ENCODE measurements around the gene CREB5. TPM values are rescaled to one million over a fixed set of nuclear protein-coding genes. Genes with fewer than 3 reads are reported as not detected.
A peak's percentile ranks its signal among the peaks of the same experiment; 100 is the strongest.

Gene CREB5
- total and polyA plus RNA-seq, 2 experiments from 2014 or later = 2.4 to 4.4 TPM

- H2AFZ ChIP-seq = no peak overlapping the region
- H4K20me1 ChIP-seq (replicated peaks; ENCODE audit: insufficient read depth) = no peaks in the 10 kb centered on the region
- Mint-ChIP-seq H3K4me1 (peaks cover 13% of the 10 kb centered on the region), H3K27ac (no peak overlapping the region), H3K36me3 (ENCODE audit: low read depth) (peaks cover 7% of the 10 kb centered on the region), H3K4me3 (no peak overlapping the region), H3K9me3 (peaks cover 14% of the 10 kb centered on the region), H3K27me3 (ENCODE audit: insufficient read depth, low read depth, poor library complexity) (peaks cover 7% of the 10 kb centered on the region)
- H3K4me1 ChIP-seq (ENCODE audit: insufficient read depth) = peaks cover 13% of the 10 kb centered on the region
- H3K36me3 ChIP-seq (ENCODE audit: insufficient read depth) = no peaks in the 10 kb centered on the region
- ATAC-seq = no peak
- H3K9me2 ChIP-seq (ENCODE audit: insufficient read depth) = 0 out of 2 replicates have a peak, but pooled peaks cover 4% of the 10 kb centered on the region
- no peak overlapping the region for H3K4me3 ChIP-seq
- no peaks in the 10 kb centered on the region for H3F3A ChIP-seq (replicated peaks; ENCODE audit: low read depth)
- H3K4me2 ChIP-seq = no peak overlapping the region
- no peak overlapping the region for H3K27ac ChIP-seq (ENCODE audit: low read depth)
- TF ChIP-seq ZNF462 (CRISPR knock-in tag; IDR thresholded peaks at IDR 0.05) (no peak), CTCF (conservative IDR thresholded peaks at IDR 0.05; ENCODE audit: low read depth in 2 of 2) (peak; percentile 59 to 67)
- H3K27me3 ChIP-seq (ENCODE audit: insufficient read depth) = no peaks in the 10 kb centered on the region
- H3K79me2 ChIP-seq (replicated peaks; ENCODE audit: insufficient read depth) = no peaks in the 10 kb centered on the region
- peak; percentile 52 for DNase-seq (ENCODE audit: low spot score)
Observed at GRCh38 chr7:28364082-28364481, 48.2 kb upstream of the CREB5 start.

DNA sequence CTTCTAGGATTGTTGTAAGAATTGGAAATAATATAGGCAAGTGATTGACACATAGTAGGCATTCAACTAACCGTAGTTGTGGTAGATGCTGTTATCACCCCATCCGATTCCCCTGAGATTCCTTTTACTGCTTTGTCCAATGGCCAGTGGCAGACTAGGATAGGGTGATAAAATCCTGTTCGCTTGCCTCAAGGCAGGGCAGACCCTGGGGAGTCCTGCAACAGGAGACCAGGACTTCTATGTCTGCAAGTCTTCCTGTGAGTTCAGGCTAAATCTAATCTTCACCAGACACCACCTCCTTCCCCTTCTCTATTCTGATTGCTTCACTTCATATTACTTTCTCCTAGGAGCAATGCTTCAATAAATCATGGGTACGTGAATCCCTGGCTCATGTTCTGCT, 42.8 kb upstream of the CREB5 start:
- no peak overlapping the region for H3K4me2 ChIP-seq
- ATAC-seq = no peak
- peaks cover 4% of the 10 kb centered on the region for H3K27me3 Mint-ChIP-seq (ENCODE audit: insufficient read depth, low read depth, poor library complexity)
- TF ChIP-seq ZNF462 (CRISPR knock-in tag; IDR thresholded peaks at IDR 0.05) = no peak

More for the DNA sequence above, 42.8 kb upstream of the CREB5 start:
- no peaks in the 10 kb centered on the region for H3K27me3 ChIP-seq (ENCODE audit: insufficient read depth)
- H3K4me3 Mint-ChIP-seq = no peak overlapping the region
- no peak for DNase-seq (ENCODE audit: low spot score)
- no peaks in the 10 kb centered on the region for H3K79me2 ChIP-seq (replicated peaks; ENCODE audit: insufficient read depth)
- H3K27ac ChIP-seq (ENCODE audit: low read depth) = no peak overlapping the region
- H2AFZ ChIP-seq = 0 out of 2 replicates have a peak overlapping the region, but pooled peaks have one; percentile 52
- H3K36me3 ChIP-seq (ENCODE audit: insufficient read depth) = no peaks in the 10 kb centered on the region
- H3K4me1 ChIP-seq (ENCODE audit: insufficient read depth) = no peaks in the 10 kb centered on the region
- H3K9me3 Mint-ChIP-seq = peaks cover 10% of the 10 kb centered on the region
- H3K4me1 Mint-ChIP-seq = no peaks in the 10 kb centered on the region; the same call in 2 of the 3 replicates
- H3K36me3 Mint-ChIP-seq (ENCODE audit: low read depth) = peaks cover 7% of the 10 kb centered on the region; the same call in 2 of the 3 replicates
- H3F3A ChIP-seq (replicated peaks; ENCODE audit: low read depth) = no peaks in the 10 kb centered on the region
- H3K27ac Mint-ChIP-seq = no peak overlapping the region
- 0 out of 2 replicates have a peak, but pooled peaks cover 4% of the 10 kb centered on the region for H3K9me2 ChIP-seq (ENCODE audit: insufficient read depth)
- no peaks in the 10 kb centered on the region for H4K20me1 ChIP-seq (replicated peaks; ENCODE audit: insufficient read depth)
- H3K4me3 ChIP-seq = no peak overlapping the region
